Neutrophil (primary cell): Measurements from ENCODE around the gene PKDREJ.

Experiments used
- H3K27ac ChIP-seq: fragments of 200-600 bp; sonication (generic); 2 replicates; pipeline ENCODE4 v1.5.1; 2016; ENCODE audit warnings: mild to moderate bottlenecking, moderate library complexity
- H3K27me3 ChIP-seq: fragments of 200-600 bp; sonication (generic); 2 replicates; pipeline ENCODE4 v1.6.0; 2016; ENCODE audit warnings: mild to moderate bottlenecking
- H3K36me3 ChIP-seq: fragments of 200-600 bp; sonication (generic); 2 replicates; pipeline ENCODE4 v1.5.1; 2017
- H3K4me1 ChIP-seq, 2 experiments: fragments of 200-600 bp in 1 of 2; sonication (generic) in 1 of 2; 1 replicate in 1 of 2; 2 replicates in 1 of 2; pipeline versions ENCODE4 v1.5.1 to v1.6.1; 2013 to 2016; ENCODE audit warnings: low read depth in 1 of 2, low read length in 1 of 2, mild to moderate bottlenecking in 1 of 2, moderate library complexity in 1 of 2; ENCODE audit not compliant: control insufficient read depth in 1 of 2, insufficient read depth in 1 of 2
- H3K4me3 ChIP-seq, 2 experiments: fragments of 200-600 bp in 1 of 2; sonication (generic) in 1 of 2; 1 replicate in 1 of 2; 2 replicates in 1 of 2; pipeline ENCODE4 v1.5.1; 2013 to 2016; ENCODE audit warnings: low read depth in 1 of 2, low read length in 1 of 2, mild to moderate bottlenecking in 1 of 2, moderate library complexity in 1 of 2
- H3K9me3 ChIP-seq: fragments of 200-600 bp; sonication (generic); 2 replicates; pipeline ENCODE4 v1.5.1; 2016
- TF ChIP-seq, protein P1 (sequence below): fragments of 200-600 bp; sonication (generic); IDR thresholded peaks from 2 replicates; pipeline ENCODE4 v1.5.1; 2016; ENCODE audit warnings: antibody characterized with exemption

PKDREJ gene

GRCh38 chr22:46241396-46242007 is 21.6 kb downstream of the PKDREJ start:
- TF ChIP-seq, protein P1, sequence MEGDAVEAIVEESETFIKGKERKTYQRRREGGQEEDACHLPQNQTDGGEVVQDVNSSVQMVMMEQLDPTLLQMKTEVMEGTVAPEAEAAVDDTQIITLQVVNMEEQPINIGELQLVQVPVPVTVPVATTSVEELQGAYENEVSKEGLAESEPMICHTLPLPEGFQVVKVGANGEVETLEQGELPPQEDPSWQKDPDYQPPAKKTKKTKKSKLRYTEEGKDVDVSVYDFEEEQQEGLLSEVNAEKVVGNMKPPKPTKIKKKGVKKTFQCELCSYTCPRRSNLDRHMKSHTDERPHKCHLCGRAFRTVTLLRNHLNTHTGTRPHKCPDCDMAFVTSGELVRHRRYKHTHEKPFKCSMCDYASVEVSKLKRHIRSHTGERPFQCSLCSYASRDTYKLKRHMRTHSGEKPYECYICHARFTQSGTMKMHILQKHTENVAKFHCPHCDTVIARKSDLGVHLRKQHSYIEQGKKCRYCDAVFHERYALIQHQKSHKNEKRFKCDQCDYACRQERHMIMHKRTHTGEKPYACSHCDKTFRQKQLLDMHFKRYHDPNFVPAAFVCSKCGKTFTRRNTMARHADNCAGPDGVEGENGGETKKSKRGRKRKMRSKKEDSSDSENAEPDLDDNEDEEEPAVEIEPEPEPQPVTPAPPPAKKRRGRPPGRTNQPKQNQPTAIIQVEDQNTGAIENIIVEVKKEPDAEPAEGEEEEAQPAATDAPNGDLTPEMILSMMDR, result no peak
- H3K36me3 ChIP-seq, result peaks cover 11% of the 10 kb centered on the region

GRCh38 chr22:46240907-46241306 is 22.2 kb downstream of the PKDREJ start:
- peaks cover 16% of the 10 kb centered on the region in 2 experiments for H3K4me1 ChIP-seq
- TF ChIP-seq, protein P1, result no peak
- no peaks in the 10 kb centered on the region for H3K9me3 ChIP-seq
- no peak overlapping the region for H3K4me3 ChIP-seq
- H3K36me3 ChIP-seq, result peaks cover 11% of the 10 kb centered on the region
- no peak overlapping the region for H3K27ac ChIP-seq
- no peaks in the 10 kb centered on the region for H3K27me3 ChIP-seq

More at GRCh38 chr22:46241396-46242007, 21.6 kb downstream of the PKDREJ start:
- H3K9me3 ChIP-seq, result no peaks in the 10 kb centered on the region
- no peak overlapping the region for H3K27ac ChIP-seq
- no peak overlapping the region for H3K4me3 ChIP-seq
- peaks cover 16% of the 10 kb centered on the region in 2 experiments for H3K4me1 ChIP-seq
- H3K27me3 ChIP-seq, result no peaks in the 10 kb centered on the region

DNA sequence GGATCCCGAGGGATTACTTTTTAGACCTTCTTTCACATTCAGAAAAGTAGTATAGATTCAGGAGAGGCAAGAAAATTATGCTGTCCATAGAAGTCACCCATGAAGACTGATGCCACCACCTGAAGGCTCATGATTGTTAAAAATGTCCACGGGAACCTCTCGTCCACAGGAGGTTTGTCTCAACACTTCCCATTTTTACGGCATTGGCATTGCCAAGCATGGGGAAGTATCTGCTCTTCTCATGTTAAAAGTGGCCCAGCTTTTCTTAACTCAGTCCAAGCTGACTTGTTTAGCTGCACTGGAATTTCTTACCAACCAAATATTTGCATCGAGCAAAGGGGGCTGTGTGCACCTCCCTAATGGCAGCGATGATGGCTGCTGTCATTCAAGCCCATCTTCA is 22.6 kb downstream of the PKDREJ start:
- Histone ChIP-seq H3K4me3 (no peak overlapping the region), H3K4me1 (peaks cover 16% of the 10 kb centered on the region in 2 experiments), H3K27me3 (no peaks in the 10 kb centered on the region), H3K36me3 (peaks cover 15% of the 10 kb centered on the region), H3K9me3 (no peaks in the 10 kb centered on the region), H3K27ac (no peak overlapping the region)
- TF ChIP-seq, protein P1, result no peak

DNA sequence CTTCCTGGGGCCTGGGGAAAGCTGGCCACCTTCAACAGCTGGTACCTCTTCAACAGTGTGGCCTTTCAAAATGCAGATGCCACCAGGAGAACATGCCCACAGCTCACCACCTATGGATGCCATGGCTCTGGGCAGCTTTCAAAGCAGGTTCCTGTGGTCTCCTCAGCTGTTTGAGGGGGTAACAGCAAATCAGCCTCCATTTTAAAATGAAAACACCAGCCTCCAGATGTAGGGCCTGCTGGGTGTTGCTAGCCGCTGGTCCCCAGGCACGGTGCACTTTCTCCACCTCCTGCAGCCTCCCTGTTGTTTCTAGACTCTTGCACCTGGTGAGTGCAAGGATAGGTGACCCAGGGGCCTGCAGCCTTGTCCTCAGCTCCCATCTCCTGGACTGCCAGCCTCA is 23.1 kb downstream of the PKDREJ start:
- no peaks in the 10 kb centered on the region for H3K9me3 ChIP-seq
- H3K36me3 ChIP-seq, result peaks cover 18% of the 10 kb centered on the region
- no peak overlapping the region for H3K27ac ChIP-seq
- H3K4me1 ChIP-seq, result peaks cover 16% of the 10 kb centered on the region in 2 experiments
- H3K4me3 ChIP-seq, result no peak overlapping the region
- TF ChIP-seq, protein P1, result no peak
- H3K27me3 ChIP-seq, result no peaks in the 10 kb centered on the region

GRCh38 chr22:46239261-46240048 is 23.7 kb downstream of the PKDREJ start:
- Histone ChIP-seq H3K27me3 (no peaks in the 10 kb centered on the region), H3K27ac (no peak overlapping the region), H3K9me3 (no peaks in the 10 kb centered on the region), H3K4me3 (no peak overlapping the region), H3K4me1 (peaks cover 16% of the 10 kb centered on the region in 2 experiments), H3K36me3 (peaks cover 12% of the 10 kb centered on the region)
- TF ChIP-seq, protein P1, result no peak
